DMS53 (cell line): ENCODE data around the gene CAPN15.

Source experiments
- DNase-seq: peaks from one replicate; lab custom pipeline; 2025; lab: John Stamatoyannopoulos, UW

The CAPN15 gene

DNA sequence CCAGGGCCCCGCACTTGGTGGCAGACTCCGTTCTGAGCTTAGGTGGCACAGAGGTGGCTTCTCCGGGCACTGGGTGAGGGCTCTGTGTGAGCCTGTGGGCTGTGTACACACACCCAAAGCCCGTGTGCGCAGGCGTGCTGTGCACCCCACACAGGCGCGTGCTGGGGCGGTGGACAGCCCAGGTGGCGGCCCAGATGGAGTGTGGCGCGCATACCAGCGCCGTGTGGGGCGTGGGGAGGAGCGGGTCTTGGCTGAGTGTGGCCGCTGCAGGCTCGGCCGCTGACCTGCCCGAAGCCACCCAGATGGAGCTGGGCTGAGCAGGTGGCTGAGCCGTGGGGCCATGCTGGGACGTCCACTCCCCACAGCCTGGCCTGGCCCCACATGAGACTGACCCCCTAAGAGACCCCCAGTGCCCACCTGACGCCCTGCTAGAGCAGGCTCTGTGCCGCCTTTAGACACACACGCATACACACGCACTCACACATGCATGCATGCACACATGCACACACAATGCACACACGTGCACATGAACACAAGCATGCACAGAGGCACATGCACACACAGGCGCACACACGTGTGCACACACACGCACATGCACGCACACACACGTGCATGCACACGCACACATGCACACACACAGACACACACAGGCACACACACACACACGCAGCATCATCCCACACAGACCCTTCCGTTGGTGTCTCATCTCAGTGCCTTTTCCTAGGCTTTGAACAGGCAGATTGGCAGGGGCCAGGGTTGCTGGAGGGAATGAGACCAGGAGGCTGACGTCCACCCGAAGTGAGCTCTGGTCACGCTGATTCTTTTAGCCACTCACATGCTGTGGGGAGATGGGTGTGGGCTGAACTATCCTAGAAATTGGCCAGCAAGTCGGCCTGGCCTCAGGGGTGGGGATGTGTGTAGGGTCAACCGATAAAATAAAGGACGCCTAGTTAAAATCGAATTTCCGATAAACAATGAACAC, 34.7 kb downstream of the CAPN15 start:
- DNase-seq = peak; percentile 42

DNA sequence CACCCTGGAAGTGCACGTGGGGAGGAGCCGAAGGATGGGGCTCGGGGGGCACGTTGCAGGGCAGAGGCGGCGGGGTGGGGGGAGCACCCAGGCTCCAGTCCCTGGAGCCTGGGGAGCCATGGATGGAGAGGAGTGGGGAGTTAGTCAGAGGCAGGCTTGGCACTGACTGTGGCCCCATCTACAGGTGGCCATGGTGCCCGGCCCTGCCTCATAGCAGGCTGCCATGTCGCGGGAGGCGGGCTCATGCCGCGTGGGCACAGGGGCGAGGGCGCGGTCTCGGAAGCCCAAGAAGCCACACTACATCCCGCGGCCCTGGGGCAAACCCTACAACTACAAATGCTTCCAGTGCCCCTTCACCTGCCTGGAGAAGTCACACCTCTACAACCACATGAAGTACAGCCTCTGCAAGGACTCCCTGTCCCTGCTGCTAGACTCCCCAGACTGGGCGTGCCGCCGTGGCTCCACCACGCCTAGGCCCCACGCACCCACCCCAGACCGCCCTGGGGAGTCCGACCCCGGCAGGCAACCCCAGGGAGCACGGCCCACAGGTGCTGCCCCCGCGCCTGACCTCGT, 35.6 kb downstream of the CAPN15 start:
- peak; percentile 34 for DNase-seq

DNA sequence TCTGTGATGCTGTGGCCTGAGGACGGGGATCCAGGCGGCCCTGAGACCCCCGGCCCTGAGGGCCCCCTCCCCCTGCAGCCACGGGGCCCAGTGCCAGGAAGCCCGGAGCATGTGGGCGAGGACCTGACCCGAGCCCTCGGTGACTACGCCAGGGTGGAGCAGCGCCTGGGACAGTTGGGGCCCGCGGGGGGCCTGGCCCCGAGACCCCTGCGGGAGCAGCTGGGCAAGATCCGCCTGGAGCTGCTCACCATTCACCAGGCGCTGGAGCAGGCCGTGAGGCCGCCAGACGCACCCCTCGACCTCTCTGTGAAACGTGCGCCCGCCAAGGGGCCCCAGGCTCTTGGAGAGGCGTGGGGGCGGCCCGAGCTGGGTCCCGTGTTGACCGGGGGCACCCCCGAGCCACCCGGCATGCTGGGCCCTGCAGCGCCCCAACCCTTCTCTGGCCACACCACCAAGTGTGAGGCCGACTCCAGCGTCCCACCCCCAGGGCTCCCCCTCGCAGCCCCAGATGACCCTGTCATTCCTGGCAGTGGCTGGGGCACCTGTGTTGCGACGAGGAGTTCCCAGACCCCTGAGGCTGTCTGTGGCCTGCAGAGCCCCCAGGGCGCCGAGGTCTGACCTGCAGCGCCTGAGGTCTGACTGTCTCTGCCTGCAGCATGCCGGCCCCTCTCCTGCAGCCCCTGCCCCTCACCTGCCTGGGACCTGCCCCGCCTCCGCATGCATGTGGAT, 37.3 kb downstream of the CAPN15 start:
- DNase-seq = no peak

DNA sequence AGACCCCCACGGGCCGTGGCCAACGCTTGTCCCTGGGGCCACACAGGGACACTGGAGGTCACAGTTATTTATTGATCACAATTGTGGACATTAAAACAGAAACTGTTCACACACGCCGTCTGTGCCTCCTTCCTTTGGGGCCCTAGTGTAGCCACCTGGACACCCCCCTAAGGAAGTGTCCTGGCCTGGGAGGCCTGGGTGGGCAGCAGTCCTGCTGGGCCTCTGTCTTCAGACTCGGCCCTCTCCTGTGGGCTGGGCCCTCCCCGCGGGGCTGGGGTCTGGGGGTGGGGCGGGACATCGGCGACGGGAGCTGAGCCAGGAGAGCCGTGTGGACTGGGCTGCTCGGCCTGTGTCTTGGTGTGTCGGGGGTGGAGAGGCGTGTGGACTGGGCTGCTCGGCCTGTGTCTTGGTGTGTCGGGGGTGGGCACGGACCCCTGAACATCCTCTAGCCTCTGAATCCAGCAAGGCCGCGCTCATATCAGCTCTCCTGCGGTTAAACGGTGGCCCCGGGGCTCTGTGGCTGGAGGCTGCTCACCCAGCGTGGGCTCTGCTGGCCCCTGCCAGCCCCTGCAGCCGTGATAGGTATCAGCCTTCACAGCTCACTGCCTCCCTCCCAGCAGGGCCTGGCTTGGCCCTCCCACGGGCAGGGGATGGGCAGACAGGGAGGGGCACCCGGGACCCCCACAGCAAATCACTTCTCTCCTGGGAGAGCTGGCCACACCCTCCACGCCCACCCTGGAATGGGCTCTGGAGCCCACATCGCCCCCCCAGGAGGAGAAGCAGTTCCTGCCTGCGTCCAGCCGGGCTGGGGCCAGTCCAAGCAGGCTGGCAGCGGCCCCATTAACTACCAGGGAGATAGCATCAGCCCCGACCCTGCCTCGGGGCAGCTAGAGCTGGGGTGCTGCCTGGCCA, 38.2 kb downstream of the CAPN15 start:
- no peak for DNase-seq

DNA sequence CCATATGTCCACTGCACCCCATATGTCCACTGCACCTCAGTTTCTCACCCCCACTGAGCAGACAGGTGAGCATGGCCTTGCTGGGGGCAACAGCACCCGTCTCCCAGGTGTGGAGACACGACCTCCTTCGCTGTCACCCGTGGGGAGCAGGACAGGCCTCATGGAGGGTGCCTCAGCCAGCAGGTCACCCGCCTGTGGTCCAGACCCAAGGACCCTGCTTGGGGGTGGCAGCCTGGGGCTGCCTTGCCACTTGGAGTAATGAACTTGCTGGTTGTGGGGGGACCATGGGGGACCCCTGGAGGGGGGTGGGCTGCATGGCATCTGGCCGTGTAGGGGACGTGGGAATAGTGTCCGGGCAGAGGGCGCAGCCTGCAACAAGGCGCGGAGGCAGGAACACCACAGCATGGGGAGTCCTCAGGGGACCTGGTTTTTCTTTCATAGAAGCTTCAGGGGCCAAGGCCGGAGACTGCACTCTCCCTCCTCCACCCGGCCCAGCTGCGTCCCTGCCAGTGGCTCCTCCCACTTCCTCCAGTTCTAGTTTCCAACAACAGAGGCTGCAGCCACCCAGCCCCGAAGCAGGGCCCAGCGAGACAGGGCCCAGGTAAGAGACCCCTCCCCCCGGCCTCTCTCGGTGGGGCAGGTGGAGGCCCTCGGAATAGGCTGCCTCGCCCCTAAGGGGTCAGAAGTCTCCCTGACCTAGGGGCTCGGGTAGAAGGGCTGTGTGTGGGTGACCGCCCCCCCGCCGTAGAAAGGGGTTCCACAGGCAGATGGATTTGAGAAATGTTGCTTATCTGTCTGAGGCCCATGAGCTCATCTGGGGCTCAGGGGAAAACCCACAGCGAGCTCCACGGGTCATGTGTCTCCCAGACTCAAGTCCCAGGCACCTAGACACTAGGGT, 39.2 kb downstream of the CAPN15 start, which contains the start of gene NHLRC4:
Gene NHLRC4, plus strand, starts transcription at position 531 of the 898 bp plus-strand sequence. CDS start 1,043 bp downstream, outside the sequence.
- DNase-seq = peak; percentile 82

DNA sequence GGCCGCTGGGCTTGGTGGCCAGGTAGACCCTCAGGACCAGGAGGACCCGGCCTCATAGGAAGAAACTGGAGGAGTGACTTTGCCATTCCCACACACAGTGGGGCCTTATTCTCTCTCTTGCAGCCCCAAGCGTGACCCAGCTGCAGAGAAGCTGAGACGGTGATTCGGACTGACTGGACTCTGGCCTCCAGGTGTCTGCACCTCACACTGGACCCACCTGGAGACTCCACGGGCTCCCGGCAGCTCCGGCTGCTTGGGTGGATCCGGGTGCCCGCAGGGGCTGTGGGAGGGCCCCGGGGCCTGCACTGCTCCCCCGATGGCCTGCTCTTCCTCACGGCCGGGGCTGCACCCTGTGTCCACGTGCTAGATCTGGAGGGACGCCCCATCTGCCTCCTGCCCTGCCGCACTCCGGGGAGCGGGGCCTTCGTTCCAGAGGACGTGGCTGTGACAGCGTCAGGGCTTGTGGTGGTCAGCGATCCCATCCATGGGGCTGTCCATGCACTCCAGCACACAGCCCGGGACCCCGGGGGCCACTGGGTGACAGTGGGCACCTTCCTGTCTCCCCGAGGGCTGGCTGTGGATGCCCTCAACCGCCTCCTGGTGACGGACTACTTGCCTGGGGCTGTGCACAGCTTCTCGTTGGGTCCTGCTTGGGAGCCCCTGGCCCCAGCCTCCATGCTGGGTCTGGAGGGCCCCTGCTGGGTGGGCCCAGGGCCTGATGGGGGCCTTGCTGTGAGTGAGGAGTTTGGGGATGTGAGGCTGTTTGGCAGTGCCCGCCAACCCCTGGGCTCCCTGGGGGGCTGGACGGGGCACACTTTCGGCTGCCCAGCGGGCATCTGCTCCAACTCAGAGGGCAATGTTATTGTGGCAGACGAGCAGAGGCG, 40.1 kb downstream of the CAPN15 start:
- no peak for DNase-seq

DNA sequence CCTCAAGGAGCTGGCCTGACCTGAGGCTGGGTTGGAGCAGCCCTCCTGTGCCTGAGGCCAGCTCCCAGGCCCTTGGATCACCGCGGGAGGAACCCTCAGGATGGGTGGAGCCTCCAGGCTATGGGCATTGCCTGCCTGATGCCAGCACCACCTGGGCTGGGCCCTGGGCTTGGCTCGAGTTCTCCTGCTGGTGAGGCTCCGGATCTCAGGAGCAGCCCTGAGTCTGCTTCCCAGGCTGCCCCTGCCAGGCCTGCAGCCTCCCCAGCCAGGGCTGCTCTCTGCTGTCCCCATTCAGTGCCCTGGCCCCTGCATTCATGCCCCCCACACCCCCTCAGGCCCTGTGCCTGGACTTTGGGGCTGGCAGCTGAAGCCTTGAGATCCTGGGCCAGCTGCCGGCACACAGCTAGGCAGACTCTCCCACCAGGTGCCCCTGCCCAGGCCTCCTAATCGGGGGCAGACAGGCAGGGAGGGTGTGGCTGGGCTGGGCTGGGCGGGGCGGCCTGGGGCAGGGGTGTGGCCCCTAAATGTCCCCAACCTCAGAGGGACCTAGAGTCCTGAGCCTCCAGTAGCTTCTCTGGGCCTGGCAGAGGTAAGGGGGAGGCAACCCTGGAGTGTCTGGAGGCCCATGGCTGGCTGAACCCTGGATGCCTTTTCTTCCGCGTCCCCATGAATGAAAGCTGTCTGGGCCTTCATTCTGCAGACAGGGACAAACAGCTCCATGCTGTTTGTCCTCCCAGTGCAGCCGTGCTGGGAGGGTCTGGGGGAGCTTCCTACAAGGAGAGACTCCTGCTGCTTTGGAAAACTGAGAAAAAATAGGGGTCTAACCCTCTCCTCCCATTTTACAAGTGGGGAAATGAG, 41.1 kb downstream of the CAPN15 start:
- no peak for DNase-seq

DNA sequence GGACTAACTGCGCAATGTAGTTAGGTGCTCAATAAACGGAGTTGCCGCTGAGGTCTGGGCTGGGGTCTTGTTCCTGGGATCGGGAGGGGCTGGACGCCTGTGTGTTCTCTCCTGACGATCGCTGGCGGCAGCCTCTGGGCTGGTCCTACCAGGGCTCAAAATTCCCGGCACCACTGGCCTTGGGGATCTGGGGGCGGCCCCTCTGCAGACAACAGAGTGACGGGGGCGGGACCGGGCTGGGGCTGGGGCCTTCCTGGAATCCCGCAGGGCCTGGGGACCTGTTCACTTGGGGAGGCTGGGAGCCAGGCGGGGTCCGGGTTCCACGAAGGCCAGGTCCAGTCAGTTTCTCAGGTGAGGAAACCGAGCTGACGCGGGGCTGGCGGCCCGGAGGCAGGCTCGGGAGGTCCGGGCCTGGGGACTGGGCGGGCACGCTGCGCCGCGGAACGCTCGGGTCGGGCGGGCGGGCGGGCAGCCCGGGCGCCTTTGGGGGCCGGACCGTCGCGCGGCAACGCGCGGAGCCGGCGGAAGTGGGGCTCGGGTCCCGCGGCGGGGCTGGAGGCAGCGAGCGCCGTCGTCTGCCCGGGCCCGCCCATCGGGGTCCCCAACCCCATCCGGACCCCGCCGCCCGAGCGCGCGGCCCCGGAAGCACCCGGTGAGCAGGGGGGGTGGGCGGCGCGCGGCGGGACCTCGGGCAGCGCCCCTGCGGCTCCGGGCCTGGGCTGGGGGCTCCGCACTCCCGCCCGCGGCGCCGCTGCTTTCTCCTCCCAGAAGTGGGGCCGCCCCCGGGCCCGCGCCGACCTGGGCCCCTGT, 42.1 kb downstream of the CAPN15 start, which contains the start of gene PIGQ:
Gene PIGQ, plus strand, starts transcription at position 524 of the 810 bp plus-strand sequence. CDS start 4,107 bp downstream, outside the sequence.
- peak; percentile 76 for DNase-seq

DNA sequence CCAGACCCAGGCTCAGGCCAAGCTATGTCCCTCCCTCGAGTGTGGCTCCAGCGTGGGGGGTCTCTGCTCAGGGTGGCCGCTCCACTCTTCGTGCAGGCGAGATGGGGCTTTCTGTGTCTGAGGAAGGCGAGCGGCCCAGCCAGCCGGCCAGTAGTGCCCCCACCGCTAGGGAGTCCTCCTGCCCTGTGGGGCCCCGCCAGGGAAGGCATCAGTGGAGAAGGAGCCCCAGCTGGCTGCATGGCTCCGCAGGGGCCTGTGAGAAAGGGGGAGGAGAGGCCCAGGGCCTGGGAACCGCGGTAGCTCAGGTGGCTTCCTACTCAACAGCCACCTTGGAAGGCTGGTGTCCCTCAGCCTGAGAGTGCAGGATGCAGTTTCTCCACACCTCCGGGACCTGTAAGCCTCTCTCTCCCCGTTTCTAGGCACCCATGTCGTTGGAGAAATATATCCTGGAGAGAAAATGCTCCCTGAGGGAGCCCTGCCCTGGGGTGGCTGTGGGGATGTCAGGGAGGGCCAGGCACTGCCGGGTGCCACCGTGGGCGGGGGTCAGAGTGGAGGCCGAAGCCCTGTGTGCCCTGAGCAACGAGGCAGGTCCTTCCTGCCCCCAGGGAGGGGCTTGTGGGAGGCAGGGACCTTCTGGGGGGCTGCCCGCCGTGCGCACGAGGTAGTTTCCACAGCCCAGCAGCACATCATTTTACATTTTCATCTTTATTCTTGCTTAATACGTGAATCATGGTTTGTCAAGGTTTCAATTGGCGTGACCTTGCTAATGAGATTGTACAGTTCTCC, 45.5 kb downstream of the CAPN15 start:
- DNase-seq = no peak

DNA sequence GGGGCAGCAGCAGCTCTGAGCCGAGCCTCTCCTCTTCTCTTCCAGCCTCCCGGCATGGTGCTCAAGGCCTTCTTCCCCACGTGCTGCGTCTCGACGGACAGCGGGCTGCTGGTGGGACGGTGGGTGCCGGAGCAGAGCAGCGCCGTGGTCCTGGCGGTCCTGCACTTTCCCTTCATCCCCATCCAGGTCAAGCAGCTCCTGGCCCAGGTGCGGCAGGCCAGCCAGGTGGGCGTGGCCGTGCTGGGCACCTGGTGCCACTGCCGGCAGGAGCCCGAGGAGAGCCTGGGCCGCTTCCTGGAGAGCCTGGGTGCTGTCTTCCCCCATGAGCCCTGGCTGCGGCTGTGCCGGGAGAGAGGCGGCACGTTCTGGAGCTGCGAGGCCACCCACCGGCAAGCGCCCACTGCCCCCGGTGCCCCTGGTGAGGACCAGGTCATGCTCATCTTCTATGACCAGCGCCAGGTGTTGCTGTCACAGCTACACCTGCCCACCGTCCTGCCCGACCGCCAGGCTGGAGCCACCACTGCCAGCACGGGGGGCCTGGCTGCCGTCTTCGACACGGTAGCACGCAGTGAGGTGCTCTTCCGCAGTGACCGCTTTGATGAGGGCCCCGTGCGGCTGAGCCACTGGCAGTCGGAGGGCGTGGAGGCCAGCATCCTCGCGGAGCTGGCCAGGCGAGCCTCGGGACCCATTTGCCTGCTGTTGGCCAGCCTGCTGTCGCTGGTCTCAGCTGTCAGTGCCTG, 46.7 kb downstream of the CAPN15 start:
- no peak for DNase-seq

DNA sequence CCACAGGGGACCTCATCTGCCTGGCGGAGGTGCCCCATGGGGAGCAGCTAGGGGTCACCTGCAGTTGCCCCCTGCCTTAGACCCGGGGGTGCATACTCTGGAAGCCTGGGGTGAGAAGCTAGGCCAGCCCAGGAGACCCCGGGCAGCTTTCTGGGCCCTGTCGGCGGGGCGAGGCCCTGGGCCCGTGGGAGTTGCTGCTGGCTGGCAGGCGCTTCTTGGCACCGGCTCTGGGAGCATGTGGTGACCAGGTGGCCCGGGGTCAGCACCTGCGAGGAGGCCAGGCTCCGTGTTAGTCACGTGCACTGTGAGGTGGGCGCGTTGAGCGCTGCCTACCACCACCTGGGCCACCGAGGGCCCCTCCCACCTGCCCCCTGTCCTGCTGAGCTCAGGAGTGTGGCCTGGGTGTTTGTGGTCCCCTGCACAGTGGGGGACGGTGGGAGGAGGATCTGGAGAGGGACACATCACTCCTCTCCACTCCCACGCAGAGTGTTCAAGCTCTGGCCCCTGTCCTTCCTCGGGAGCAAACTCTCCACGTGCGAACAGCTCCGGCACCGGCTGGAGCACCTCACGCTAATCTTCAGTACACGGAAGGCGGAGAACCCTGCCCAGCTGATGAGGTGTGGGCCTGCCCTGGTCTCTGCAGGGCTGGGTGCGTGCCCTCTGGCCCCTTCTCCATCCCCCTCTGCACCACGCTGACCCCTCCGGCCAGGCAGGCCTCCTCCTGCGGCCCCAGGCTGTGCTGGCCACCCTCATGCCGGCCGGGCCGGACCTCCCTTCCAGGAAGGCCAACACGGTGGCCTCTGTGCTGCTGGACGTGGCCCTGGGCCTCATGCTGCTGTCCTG, 48.1 kb downstream of the CAPN15 start:
- no peak for DNase-seq

DNA sequence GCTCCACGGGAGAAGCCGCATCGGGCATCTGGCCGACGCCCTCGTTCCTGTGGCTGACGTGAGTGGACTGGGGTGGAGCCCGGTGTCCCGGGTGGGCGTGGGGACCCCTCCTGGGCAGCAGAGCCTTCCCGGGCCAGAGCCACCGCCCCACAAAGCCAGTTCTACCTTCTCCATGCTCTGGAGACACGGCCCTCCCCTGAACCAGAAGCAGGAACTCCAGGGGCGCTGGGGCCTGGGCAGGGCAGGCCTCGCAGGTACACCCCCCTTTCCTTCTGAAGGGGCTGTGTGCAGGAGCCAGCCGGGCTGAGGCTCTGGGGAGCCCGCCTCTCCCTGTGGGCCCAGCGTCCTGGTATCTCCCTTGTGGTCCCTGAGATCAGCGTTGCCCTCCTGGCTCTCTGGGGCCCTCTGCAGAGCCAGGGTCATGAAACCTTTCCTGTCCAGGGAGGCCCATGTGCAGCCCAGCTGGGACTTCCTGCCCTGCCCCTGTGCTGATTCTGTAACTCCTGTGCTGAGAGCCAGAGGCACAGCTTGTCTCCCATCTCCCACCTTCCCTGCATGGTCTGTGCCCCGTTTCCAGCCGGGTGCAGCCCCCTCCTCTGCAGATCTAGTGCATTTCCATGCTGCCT, 48.8 kb downstream of the CAPN15 start:
- no peak for DNase-seq

DNA sequence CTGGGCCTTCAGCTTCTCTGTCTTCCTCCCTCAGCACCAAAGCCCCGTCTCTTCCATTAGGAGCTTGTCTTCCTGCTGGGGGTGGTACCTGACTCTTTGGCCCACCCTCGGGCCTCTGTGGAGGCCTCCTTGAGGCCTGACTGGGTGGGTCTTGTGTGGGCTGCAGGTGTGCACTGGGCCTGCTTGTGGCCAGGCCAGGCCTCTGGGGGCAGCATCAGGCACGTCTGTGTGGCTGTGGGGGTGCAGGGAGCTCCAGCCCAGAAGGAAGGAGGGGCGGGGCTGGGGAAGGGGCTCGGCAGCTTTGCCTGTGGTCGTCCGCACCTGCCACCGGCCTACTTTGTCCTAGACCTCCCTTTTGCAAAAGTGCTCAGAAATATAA, 49.3 kb downstream of the CAPN15 start:
- DNase-seq = no peak

DNA sequence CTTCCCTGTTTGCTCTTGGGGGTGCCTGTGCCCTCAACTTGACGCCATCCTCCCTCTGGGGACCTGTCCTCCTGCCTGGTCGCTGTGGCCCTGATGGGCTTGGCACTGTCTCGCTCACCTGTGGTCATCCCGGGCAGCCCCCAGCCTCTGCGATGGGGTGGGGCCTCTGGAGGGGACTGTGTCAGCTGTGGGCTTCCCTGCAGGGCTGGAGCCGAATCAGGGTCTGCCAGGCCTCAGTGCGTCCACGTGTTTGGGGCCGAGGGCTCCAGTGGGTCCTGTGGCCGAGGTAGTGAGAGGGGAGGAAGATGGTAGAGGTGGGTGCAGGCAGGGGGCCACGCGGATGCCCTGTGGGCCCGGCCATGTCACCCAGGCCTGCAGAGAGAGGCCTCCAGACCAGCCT, 50.3 kb downstream of the CAPN15 start:
- DNase-seq = no peak
